Breast epithelium (tissue), 4 donors: ENCODE results near the gene ACOT8. TPM values are rescaled to one million over a fixed set of nuclear protein-coding genes. Genes with fewer than 3 reads are reported as not detected.
A peak's percentile ranks its signal among the peaks of the same experiment; 100 is the strongest.

Experiments used
- DNase-seq, 2 donors: peaks; one replicate each; pipeline ENCODE4 v3.0.0-alpha.2; 2019; ENCODE audit warnings: low spot score in 2 of 2
- H3K27ac ChIP-seq, 2 donors: fragments of 200-600 bp; sonication (generic) in 1 of 2; one replicate each; pipeline ENCODE4 v1.5.1; 2016 to 2019; ENCODE audit warnings: mild to moderate bottlenecking in 1 of 2
- H3K27me3 ChIP-seq, 2 donors: fragments of 200-600 bp; sonication (generic) in 1 of 2; one replicate each; pipeline versions ENCODE4 v1.5.1 to v1.6.0; 2017 to 2019; ENCODE audit warnings: control low read depth in 1 of 2, mild to moderate bottlenecking in 1 of 2
- H3K36me3 ChIP-seq: fragments of 200-600 bp; one replicate; pipeline ENCODE4 v1.5.1; 2019
- H3K4me1 ChIP-seq, 2 donors: fragments of 200-600 bp; sonication (generic); one replicate each; pipeline ENCODE4 v1.5.1; 2016 to 2019; ENCODE audit warnings: control low read depth in 1 of 2
- H3K4me3 ChIP-seq, 3 donors: fragments of 200-600 bp; sonication (generic); 1 replicate in 2 of 3; 2 replicates in 1 of 3; pipeline ENCODE4 v1.5.1; 2016 to 2019; ENCODE audit warnings: mild to moderate bottlenecking in 3 of 3, moderate library complexity in 2 of 3
- H3K9me3 ChIP-seq, 2 donors: fragments of 200-600 bp; sonication (generic) in 1 of 2; one replicate each; pipeline ENCODE4 v1.5.1; 2016 to 2019; ENCODE audit warnings: control low read depth in 1 of 2
- POLR2A ChIP-seq: fragments of 450-650 bp; IDR thresholded peaks from one replicate; pipeline ENCODE4 v1.6.1; 2016; ENCODE audit warnings: antibody characterized with exemption, mild to moderate bottlenecking, moderate library complexity
- POLR2AphosphoS5 ChIP-seq, 3 donors: sonication (generic); formaldehyde crosslinking; IDR thresholded peaks; one replicate each; pipeline ENCODE4 v1.6.1; 2017; ENCODE audit warnings: antibody characterized with exemption in 3 of 3
- intact Hi-C: fragments of 100-400 bp; cut with DNase I; formaldehyde crosslinking; loops from one replicate; pipeline ENCODE4 v1.15.1; 2023; ENCODE audit warnings: low total_unique reads
- total RNA-seq, 3 donors: library from RNA; depleted of rRNA; stranded (reverse); fragments of >200 nt; gene quantifications; one replicate each; pipeline ENCODE4 v1.1.0, GENCODE V29; 2016
- TF ChIP-seq, protein P1 (sequence below), 3 donors: fragments of 450-650 bp; IDR thresholded peaks; one replicate each; pipeline ENCODE4 v1.5.1; 2016 to 2017; ENCODE audit warnings: antibody characterized with exemption in 3 of 3, mild to moderate bottlenecking in 3 of 3, moderate library complexity in 3 of 3

The ACOT8 gene
- total RNA-seq, 3 donors from 2014 or later: 33.4 to 48.9 (median 37.3) TPM

DNA sequence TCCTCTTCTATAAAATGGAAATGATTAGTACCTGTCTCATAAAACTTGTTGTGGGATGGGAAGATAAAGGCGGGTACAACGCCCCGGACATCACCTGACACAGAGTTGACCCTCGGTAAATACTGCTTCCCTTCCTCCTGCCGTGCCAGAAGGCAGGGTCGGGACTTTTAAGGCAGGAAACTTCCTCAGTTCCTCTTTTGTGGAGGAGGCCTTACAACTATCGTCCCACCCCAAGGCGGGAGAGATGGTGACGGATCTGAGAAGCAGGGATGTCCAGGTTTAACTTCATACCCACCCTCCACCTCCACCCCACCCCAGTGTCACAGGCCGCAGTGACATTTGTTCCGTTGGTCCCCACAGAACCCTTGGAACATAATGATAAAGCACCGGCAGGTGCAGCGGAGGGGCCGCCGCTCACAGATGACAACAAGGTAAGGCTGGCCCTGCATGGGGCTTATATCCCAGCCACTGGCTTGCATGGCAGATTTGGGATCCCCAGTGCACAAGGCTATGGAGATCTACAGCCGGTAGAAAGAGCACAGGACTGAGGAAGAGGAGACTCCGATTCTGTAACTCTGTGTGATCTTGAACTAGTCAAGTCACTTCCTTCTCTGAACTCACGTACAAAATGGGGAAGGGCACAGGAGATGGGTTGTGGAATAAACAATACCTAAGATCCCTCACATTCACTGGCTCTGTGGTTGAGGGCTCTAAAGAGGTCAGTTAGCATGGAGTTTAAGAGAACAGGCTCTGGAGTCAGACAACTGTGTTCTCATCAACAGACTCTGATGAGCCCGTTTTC lies 64.7 kb downstream of the ACOT8 start:
- Histone ChIP-seq H3K36me3 (no peaks in the 10 kb centered on the region), H3K27ac (peak overlapping the region; percentile 91 to 93), H3K4me3 (peak overlapping the region; percentile 82 to 87 (median 84)), H3K9me3 (no peaks in the 10 kb centered on the region), H3K4me1 (peaks cover 0 to 7% of the 10 kb centered on the region in 2 donors), H3K27me3 (no peaks in the 10 kb centered on the region)
- intact Hi-C loops: no loop called here
- TF ChIP-seq POLR2AphosphoS5 (IDR thresholded peaks at IDR 0.05) (no peak), POLR2A (no peak)
- TF ChIP-seq, protein P1, sequence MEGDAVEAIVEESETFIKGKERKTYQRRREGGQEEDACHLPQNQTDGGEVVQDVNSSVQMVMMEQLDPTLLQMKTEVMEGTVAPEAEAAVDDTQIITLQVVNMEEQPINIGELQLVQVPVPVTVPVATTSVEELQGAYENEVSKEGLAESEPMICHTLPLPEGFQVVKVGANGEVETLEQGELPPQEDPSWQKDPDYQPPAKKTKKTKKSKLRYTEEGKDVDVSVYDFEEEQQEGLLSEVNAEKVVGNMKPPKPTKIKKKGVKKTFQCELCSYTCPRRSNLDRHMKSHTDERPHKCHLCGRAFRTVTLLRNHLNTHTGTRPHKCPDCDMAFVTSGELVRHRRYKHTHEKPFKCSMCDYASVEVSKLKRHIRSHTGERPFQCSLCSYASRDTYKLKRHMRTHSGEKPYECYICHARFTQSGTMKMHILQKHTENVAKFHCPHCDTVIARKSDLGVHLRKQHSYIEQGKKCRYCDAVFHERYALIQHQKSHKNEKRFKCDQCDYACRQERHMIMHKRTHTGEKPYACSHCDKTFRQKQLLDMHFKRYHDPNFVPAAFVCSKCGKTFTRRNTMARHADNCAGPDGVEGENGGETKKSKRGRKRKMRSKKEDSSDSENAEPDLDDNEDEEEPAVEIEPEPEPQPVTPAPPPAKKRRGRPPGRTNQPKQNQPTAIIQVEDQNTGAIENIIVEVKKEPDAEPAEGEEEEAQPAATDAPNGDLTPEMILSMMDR (IDR thresholded peaks at IDR 0.05): no peak
- no peak for DNase-seq

Other genes with a start within 250 kb of the ACOT8 start
- gene WFDC10A, start 227.7 kb downstream of the ACOT8 start, total RNA-seq: not detected
- not detected for gene WFDC9, start 226.1 kb downstream of the ACOT8 start, total RNA-seq
- gene WFDC11, start 187.2 kb downstream of the ACOT8 start, total RNA-seq: not detected
- gene WFDC13, start 155.4 kb downstream of the ACOT8 start, total RNA-seq: not detected
- not detected for gene WFDC10B, start 152.4 kb downstream of the ACOT8 start, total RNA-seq
- not detected for gene SPINT4, start 135.0 kb downstream of the ACOT8 start, total RNA-seq
- gene WFDC3, start 65.5 kb downstream of the ACOT8 start, total RNA-seq: under 1 TPM in 1 of 3 donors, not detected in 2; 0.73 TPM
- 10 to 100 TPM; 20.8 to 33.8 (median 26.2) TPM for gene DNTTIP1, start 65.4 kb downstream of the ACOT8 start, total RNA-seq
- 1 to 10 TPM in 2 of 3 donors, under 1 TPM in 1; 0.98 to 5.9 (median 1.2) TPM for gene UBE2C, start 44.7 kb downstream of the ACOT8 start, total RNA-seq
- gene TNNC2, start 30.1 kb downstream of the ACOT8 start, total RNA-seq: 1 to 10 TPM; 2.0 to 4.8 (median 2.6) TPM
- 100 to 1,000 TPM in 1 of 3 donors, 10 to 100 TPM in 2; 55.0 to 138 (median 66.9) TPM for gene SNX21, start 23.6 kb downstream of the ACOT8 start, total RNA-seq
- gene ZSWIM3, start 222 bp upstream of the ACOT8 start, total RNA-seq: 1 to 10 TPM; 1.9 to 5.4 (median 4.9) TPM
- 10 to 100 TPM in 1 of 3 donors, 1 to 10 TPM in 2; 6.9 to 11.4 (median 7.5) TPM for gene ZSWIM1, start 23.8 kb upstream of the ACOT8 start, total RNA-seq
- gene SPATA25, start 30.2 kb upstream of the ACOT8 start, total RNA-seq: 1 to 10 TPM; 3.4 to 3.9 (median 3.7) TPM
- gene NEURL2, start 33.8 kb upstream of the ACOT8 start, total RNA-seq: 1 to 10 TPM; 7.5 to 9.7 (median 8.8) TPM
- gene CTSA, start 33.9 kb upstream of the ACOT8 start, total RNA-seq: 100 to 1,000 TPM in 1 of 3 donors, 10 to 100 TPM in 2; 42.0 to 136 (median 55.6) TPM
- gene PLTP, start 54.8 kb upstream of the ACOT8 start, total RNA-seq: 100 to 1,000 TPM in 1 of 3 donors, 10 to 100 TPM in 2; 78.3 to 405 (median 100.0) TPM
- gene PCIF1, start 77.3 kb upstream of the ACOT8 start, total RNA-seq: 10 to 100 TPM; 28.2 to 40.2 (median 30.8) TPM
- 10 to 100 TPM; 12.6 to 25.9 (median 20.6) TPM for gene ZNF335, start 114.8 kb upstream of the ACOT8 start, total RNA-seq
- 1 to 10 TPM in 2 of 3 donors, under 1 TPM in 1; 0.98 to 7.8 (median 5.9) TPM for gene MMP9, start 151.5 kb upstream of the ACOT8 start, total RNA-seq
- gene SLC12A5, start 171.8 kb upstream of the ACOT8 start, total RNA-seq: under 1 TPM in 1 of 3 donors, not detected in 2; 0.33 TPM
- gene NCOA5, start 232.6 kb upstream of the ACOT8 start, total RNA-seq: 10 to 100 TPM; 30.1 to 59.7 (median 36.1) TPM